Measurements from ENCODE around the gene RPH3AL.
"Not testable (repeated sequence)": the region's sequence is repeated elsewhere in the genome, so short reads cannot be mapped to it uniquely, and the experiment has no call there.

The RPH3AL gene

DNA sequence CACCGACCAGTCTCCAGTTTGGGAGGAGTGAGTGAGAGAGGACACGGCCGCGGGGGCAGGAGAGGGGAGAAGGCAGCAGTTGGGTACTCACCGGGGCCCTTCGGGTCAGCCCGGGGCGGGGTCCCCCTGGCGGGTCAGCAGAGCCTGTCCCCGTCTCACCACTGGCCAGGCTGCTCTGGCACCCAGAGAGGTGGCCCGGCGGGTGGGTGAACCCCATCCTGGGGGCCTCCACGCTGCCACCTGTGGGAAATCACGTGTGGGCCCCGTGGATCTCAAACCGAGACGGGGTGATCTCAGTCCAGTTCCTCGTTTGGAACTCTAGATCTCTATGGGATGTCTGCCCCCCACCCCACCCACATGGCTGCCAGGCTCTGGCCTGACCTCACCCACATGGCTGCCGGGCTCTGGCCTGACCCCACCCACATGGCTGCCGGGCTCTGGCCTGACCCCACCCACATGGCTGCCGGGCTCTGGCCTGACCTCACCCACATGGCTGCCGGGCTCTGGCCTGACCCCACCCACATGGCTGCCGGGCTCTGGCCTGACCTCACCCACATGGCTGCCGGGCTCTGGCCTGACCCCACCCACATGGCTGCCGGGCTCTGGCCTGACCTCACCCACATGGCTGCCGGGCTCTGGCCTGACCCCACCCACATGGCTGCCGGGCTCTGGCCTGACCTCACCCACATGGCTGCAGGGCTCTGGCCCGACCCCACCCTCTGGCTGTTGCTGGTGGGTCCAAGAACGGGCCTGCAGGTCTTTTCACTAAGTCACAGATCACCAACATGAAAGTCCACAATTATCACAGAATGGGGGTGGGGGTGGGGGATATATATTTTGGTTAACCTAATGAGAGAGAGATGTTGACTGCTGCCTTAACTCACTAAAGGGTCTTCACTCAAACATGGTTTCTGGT lies 136.8 kb downstream of the RPH3AL start:
- not testable (repeated sequence) for DNase-seq

DNA sequence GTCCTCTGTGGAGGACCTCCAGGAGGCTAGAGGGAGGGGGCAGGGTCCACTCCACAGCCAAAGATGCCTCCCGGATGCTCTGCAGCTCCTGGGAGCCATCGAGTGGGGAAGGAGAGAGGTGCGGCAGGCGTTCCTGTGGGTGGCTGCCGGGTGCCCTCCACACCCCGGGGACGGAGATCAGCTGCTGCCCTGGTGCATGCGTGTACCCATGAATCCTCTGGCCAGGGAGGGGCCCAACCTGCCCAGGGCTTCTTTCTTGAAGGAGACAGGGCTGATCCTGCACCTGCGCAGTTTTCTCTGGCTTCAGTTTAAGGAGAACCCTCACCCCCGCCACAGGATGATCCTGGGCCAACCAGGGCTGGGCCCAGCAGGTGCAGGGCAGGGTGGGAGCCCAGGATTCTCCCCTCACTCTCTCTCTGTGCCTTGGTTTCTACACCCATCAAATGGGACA lies 137.7 kb downstream of the RPH3AL start:
- no peak for DNase-seq

- DNase-seq: no peak
These were observed 139.1 kb downstream of the RPH3AL start for GRCh38 chr17:213286-214105.

GRCh38 chr17:210402-210801 lies 142.2 kb downstream of the RPH3AL start:
- no peak for DNase-seq

DNA sequence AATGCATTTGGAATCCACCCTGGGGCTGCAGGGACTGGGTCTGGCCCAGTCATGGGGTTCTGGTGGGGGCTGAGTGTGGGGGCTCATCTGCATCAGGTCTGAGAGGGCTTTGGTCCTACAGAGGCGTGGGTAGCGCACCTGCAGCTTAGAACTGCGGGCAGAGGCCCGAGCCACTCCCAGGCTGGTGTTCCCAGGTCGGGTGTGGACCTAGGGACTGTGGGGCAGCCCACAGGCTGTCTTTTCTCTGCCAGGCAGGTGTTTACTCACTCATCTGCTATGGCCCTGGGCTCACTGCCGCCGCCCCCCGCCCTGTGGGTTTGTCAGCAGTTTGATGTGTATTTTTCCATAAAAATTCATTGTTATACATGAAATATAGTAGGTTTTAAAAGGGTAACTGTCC lies 144.2 kb downstream of the RPH3AL start:
- no peak for DNase-seq

GRCh38 chr17:207775-208174 lies 144.8 kb downstream of the RPH3AL start:
- DNase-seq: no peak

DNA sequence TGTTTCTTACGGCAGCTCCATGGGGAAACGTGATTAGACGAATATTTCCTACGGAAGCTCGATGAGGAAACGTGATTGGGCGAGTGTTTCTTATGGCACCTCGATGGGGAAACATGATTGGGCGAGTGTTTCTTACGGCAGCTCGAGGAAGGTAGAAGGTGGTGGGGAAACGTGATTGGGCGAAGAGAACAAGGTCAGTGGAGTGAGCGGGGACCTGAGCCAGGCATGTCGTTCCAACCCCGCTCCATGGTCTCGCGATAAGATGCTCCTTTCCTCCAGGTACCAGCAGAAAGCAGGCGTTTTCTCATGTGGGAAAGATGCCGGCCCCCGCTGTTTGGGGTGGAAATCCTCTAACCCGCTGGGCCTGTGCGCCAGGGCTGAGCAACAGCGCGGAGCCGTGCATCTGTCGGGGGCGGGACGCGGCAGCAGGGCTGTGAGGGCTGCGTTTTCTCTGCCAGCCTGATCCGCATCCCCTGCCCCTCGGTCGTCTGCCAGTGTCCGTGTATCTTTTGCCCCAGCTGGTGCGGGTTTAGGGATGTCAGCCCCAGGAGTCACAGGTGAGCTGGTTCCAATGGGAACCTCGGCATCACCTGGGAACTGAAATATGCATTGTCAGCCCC lies 145.6 kb downstream of the RPH3AL start:
- no peak for DNase-seq

- not testable (repeated sequence) for DNase-seq
These were observed 146.1 kb downstream of the RPH3AL start for GRCh38 chr17:206484-206883.

DNA sequence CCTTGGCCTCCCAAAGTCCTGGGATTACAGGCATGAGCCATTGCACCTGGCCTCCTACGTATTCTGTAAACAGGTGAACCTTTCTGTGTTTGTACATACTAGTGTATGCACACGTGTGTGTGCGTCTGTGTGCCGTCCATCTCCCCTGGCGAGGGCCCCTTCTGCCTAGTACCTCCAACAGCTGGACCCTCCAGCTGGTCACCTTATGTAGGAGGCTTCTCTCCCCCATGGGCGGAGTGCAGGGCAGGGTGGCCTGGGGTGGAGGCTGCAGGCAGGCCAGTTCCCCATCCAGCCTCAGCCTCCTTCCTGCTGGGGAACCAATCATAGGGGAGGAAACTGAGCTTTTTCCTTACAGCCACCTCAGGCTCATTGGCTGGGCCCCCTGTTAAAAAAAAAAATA lies 146.8 kb downstream of the RPH3AL start:
- DNase-seq: no peak

DNA sequence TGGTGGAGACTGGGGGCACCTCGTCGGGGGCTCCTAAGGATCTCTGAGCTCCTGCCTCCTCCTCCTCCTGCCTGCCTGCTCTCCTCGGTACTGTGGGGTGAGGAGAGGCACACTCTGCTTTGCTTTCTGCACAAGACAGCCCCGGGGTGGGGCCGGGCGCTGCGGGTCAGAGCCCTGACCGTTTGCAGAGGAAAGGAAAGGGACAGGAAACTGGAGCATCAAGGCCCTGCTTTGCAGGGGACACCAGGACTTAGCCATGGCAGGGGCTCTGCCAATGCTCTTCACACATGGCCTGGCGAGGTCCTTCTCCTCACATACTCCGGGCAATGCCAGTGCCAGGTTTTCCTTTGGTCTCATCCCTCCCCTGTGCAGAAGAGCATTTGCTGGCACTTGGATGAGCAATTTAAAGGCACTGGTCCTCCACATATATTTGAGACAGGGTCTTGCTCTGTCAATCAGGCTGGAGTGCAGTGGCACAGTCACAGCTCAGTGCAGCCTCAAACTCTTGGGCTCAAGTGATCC lies 147.4 kb downstream of the RPH3AL start:
- DNase-seq: no peak

DNA sequence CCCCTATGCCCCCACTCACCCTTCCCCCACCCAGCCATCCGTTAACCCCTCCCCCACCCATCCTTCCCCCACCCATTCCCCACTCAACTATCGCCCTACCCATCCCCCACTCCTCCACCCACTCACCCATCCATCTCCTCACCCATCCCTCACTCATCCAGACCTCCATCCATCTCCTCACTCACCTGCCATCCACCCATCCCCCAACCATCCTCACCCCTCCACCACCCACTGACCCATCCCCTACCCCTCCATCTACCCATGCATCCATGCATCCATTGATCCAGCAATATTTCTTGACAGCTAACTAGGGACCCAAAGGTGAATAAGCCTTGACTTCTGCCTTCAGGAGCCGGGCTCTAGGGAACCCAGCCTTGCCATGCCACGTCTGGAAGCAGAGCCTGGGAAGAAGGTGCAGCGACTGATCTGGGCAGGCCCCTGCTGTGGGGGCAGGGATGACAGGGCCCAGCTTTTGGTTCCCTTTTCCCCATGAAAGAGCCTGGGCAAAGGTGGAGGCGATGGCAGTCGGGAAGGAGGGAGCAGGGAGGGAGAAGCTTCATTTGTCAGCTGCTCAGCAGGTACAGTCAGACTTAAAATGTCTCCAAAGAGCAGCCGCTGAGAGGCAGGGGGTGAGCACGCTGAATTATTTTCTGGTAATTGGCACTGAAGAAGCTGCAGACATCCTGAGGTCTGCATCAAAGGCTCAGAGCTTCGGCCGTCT lies 148.0 kb downstream of the RPH3AL start:
- DNase-seq: no peak

- no peak for DNase-seq
These were observed 150.1 kb downstream of the RPH3AL start for GRCh38 chr17:202501-202951.

DNA sequence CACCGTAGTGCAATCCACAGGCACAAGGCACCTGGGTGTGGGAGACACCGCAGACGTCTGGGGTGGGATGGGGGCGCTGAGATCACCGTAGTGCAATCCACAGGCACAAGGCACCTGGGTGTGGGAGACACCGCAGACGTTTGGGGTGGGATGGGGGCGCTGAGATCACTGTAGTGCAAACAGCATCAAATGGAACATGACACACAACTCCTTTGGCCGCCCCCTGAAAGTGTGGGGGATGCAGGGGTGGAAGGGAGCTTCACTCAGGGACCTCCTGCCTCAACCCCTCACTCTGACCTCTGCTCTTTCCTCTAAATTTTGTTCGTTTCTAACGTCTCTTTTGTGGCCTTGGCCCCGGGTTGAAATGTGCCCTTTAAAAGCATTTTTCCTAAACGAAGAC lies 150.9 kb downstream of the RPH3AL start:
- not testable (repeated sequence) for DNase-seq

DNA sequence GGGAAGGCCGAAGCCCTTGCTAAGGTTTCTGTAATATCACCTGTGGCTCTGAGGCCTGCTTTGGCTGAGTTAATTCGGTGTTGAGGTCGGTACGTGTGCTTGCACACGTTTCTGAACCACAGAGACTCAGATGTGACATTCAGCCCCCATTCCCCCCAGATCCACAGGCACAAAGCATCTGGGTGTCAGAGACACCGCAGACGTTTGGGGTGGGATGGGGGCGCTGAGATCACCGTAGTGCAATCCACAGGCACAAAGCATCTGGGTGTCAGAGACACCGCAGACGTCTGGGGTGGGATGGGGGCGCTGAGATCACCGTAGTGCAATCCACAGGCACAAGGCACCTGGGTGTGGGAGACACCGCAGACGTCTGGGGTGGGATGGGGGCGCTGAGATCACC lies 151.3 kb downstream of the RPH3AL start:
- not testable (repeated sequence) for DNase-seq

DNA sequence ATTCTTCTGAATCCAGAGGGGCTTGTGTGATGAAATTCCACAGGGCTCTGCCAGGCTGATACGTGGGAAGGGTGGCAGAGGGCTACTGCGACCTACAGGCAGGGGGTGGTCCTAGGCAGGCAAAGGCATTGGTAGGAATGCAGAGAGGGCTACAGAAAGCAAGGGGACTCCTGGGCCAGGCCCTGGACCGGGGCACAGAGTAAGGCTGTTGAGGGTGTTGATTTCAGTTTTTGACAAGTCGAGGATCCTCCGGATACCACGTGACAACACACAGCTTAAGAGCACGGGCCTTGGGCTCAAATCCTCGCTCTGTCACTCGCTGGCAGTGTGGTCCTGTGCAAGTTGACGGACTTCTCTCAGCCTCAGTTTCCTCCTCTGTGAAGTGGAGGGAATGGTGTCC lies 152.0 kb downstream of the RPH3AL start:
- no peak for DNase-seq

DNA sequence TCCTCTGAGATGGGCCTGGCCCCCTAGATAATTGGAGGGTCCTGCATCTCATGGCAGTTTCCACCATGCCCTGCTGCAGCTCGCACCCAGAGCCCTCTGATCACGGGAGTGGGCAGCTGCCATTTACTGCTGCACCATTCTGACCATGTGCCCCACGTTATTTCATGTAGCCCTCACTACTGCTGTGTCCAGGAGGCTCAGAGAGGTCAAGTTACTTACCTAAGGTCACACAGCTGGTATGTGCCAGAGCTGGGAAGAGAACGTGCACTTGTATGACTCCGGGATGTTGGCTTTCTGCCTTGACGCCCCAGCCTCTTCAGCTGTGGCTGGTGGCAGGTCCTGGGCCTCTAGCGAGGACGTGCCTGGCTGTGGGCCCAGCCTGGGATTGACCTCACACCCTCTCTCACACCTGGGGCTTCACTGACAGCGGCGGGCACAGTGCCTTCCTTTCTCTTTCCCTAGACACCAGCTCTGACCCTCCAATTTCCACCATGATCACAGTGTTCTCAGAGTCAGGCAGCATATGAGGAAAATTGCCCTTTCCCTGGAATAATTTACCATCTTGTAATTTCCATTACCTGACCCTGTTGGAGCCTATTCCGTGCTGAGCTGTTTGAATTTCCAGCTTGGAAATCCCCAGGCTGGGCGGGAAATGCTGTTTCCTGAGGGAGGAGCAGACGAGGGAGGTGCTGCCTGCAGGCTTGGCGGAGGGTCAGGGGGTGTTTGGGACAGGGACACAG lies 152.6 kb downstream of the RPH3AL start:
- DNase-seq: no peak

GRCh38 chr17:199191-199604 lies 153.4 kb downstream of the RPH3AL start:
- no peak for DNase-seq

- DNase-seq: not testable (repeated sequence)
These were observed 154.4 kb downstream of the RPH3AL start for GRCh38 chr17:198225-198624.

- DNase-seq: no peak
These were observed 155.3 kb downstream of the RPH3AL start for GRCh38 chr17:197352-197751.

GRCh38 chr17:194828-195602 lies 157.6 kb downstream of the RPH3AL start:
- DNase-seq: no peak

All from SIG-M5 (cell line).